22Rv1 (cell line): Measurements from ENCODE around the gene MREG.

Experiments used
- CTCF ChIP-seq: fragments of 450-650 bp; IDR thresholded peaks from 2 replicates; pipeline ENCODE4 v1.5.1; 2017; ENCODE audit warnings: mild to moderate bottlenecking
- ZFX ChIP-seq: fragments of 450-650 bp; IDR thresholded peaks from 2 replicates; pipeline ENCODE4 v1.6.1; 2017; ENCODE audit warnings: antibody characterized with exemption, borderline replicate concordance

GRCh38 chr2:215918901-215919599 lies 94.3 kb downstream of the MREG start:
- TF ChIP-seq CTCF: no peak
- TF ChIP-seq ZFX: no peak
